ENCODE data around the gene CFAP299.
"Not testable (repeated sequence)": the region's sequence is repeated elsewhere in the genome, so short reads cannot be mapped to it uniquely, and the experiment has no call there.

The CFAP299 gene

GRCh38 chr4:80335554-80336358 is at the start of gene CFAP299:
Gene CFAP299, plus strand, starts transcription at chr4:80335730.
- DNase-seq (ENCODE audit: low read depth in 2 of 2), result peak; percentile 18 to 56

- DNase-seq (ENCODE audit: low read depth in 2 of 2), result no peak
These were observed 49.1 kb upstream of the CFAP299 start for GRCh38 chr4:80286451-80286850.

- DNase-seq (ENCODE audit: low read depth in 2 of 2), result not testable (repeated sequence)
These were observed 44.9 kb upstream of the CFAP299 start for GRCh38 chr4:80290665-80291064.

- no peak for DNase-seq (ENCODE audit: low read depth in 2 of 2)
These were observed 41.3 kb upstream of the CFAP299 start for GRCh38 chr4:80294206-80294605.

- DNase-seq (ENCODE audit: low read depth in 2 of 2), result no peak
These were observed 40.2 kb upstream of the CFAP299 start for GRCh38 chr4:80295336-80295735.

- DNase-seq (ENCODE audit: low read depth in 2 of 2), result no peak
These were observed 39.7 kb upstream of the CFAP299 start for GRCh38 chr4:80295826-80296225.

GRCh38 chr4:80301884-80302283 is 33.6 kb upstream of the CFAP299 start:
- no peak for DNase-seq (ENCODE audit: low read depth in 2 of 2)

- DNase-seq (ENCODE audit: low read depth in 2 of 2), result no peak
These were observed 32.8 kb upstream of the CFAP299 start for GRCh38 chr4:80302616-80303223.

GRCh38 chr4:80305466-80305865 is 30.1 kb upstream of the CFAP299 start:
- DNase-seq (ENCODE audit: low read depth in 2 of 2), result no peak

- DNase-seq (ENCODE audit: low read depth in 2 of 2), result no peak
These were observed 29.3 kb upstream of the CFAP299 start for GRCh38 chr4:80306260-80306659.

- no peak for DNase-seq (ENCODE audit: low read depth in 2 of 2)
These were observed 28.3 kb upstream of the CFAP299 start for GRCh38 chr4:80307183-80307735.

GRCh38 chr4:80307774-80308465 is 27.6 kb upstream of the CFAP299 start:
- no peak for DNase-seq (ENCODE audit: low read depth in 2 of 2)

- no peak for DNase-seq (ENCODE audit: low read depth in 2 of 2)
These were observed 27.1 kb upstream of the CFAP299 start for GRCh38 chr4:80308466-80308822.

- no peak for DNase-seq (ENCODE audit: low read depth in 2 of 2)
These were observed 26.1 kb upstream of the CFAP299 start for GRCh38 chr4:80309294-80310004.

- no peak for DNase-seq (ENCODE audit: low read depth in 2 of 2)
These were observed 24.4 kb upstream of the CFAP299 start for GRCh38 chr4:80311130-80311529.

- no peak for DNase-seq (ENCODE audit: low read depth in 2 of 2)
These were observed 23.4 kb upstream of the CFAP299 start for GRCh38 chr4:80312124-80312523.

GRCh38 chr4:80313627-80314026 is 21.9 kb upstream of the CFAP299 start:
- DNase-seq (ENCODE audit: low read depth in 2 of 2), result no peak

- not testable (repeated sequence) for DNase-seq (ENCODE audit: low read depth in 2 of 2)
These were observed 19.7 kb upstream of the CFAP299 start for GRCh38 chr4:80315848-80316247.

GRCh38 chr4:80321341-80321740 is 14.2 kb upstream of the CFAP299 start:
- no peak for DNase-seq (ENCODE audit: low read depth in 2 of 2)

GRCh38 chr4:80321776-80322175 is 13.8 kb upstream of the CFAP299 start:
- DNase-seq (ENCODE audit: low read depth in 2 of 2), result no peak

- DNase-seq (ENCODE audit: low read depth in 2 of 2), result no peak
These were observed 12.8 kb upstream of the CFAP299 start for GRCh38 chr4:80322716-80323115.

- no peak for DNase-seq (ENCODE audit: low read depth in 2 of 2)
These were observed 11.4 kb upstream of the CFAP299 start for GRCh38 chr4:80324171-80324570.
